Measurements from ENCODE around the gene GZF1. TPM values are rescaled to one million over a fixed set of nuclear protein-coding genes. Genes with fewer than 3 reads are reported as not detected.

The GZF1 gene
- total RNA-seq, 2 donors from 2014 or later, result 17.9 to 20.9 TPM

GRCh38 chr20:23393996-23394775, 32.2 kb downstream of the GZF1 start:
- ATAC-seq (no peak), DNase-seq (ENCODE audit: low spot score) (no peak)
- H3K4me1 Mint-ChIP-seq (ENCODE audit: low read depth in 2 of 2), result peaks cover 33% of the 10 kb centered on the region in 2 donors
- no peaks in the 10 kb centered on the region for H3K9me3 Mint-ChIP-seq
- H3K27ac Mint-ChIP-seq, result peak overlapping the region; percentile 29 to 33
- H3K36me3 Mint-ChIP-seq, result peaks cover 26% of the 10 kb centered on the region
- H3K27me3 Mint-ChIP-seq, result no peaks in the 10 kb centered on the region
- no peak overlapping the region for H3K4me3 Mint-ChIP-seq

GRCh38 chr20:23396950-23397627, 35.1 kb downstream of the GZF1 start:
- Mint-ChIP-seq H3K36me3 (peaks cover 21% of the 10 kb centered on the region), H3K4me3 (peak overlapping the region; percentile 70), H3K4me1 (ENCODE audit: low read depth in 2 of 2) (peaks cover 43 to 53% of the 10 kb centered on the region in 2 donors), H3K27me3 (no peaks in the 10 kb centered on the region), H3K27ac (peak overlapping the region; percentile 76 to 95), H3K9me3 (no peaks in the 10 kb centered on the region)
- ATAC-seq (no peak), DNase-seq (ENCODE audit: low spot score) (no peak)

- no peaks in the 10 kb centered on the region for H3K27me3 Mint-ChIP-seq
- DNase-seq (ENCODE audit: low spot score), result no peak
- H3K36me3 Mint-ChIP-seq, result peaks cover 21% of the 10 kb centered on the region
- H3K4me1 Mint-ChIP-seq (ENCODE audit: low read depth in 2 of 2), result peaks cover 44 to 56% of the 10 kb centered on the region in 2 donors
- peak; percentile 35 to 43 for ATAC-seq
- H3K27ac Mint-ChIP-seq, result peak overlapping the region; percentile 76 to 95
- H3K9me3 Mint-ChIP-seq, result no peaks in the 10 kb centered on the region
- H3K4me3 Mint-ChIP-seq, result peak overlapping the region; percentile 70
Measured at GRCh38 chr20:23397961-23398360, 36.0 kb downstream of the GZF1 start.

- peak overlapping the region; percentile 52 to 68 for H3K27ac Mint-ChIP-seq
- H3K27me3 Mint-ChIP-seq, result no peaks in the 10 kb centered on the region
- DNase-seq (ENCODE audit: low spot score), result no peak
- H3K9me3 Mint-ChIP-seq, result no peaks in the 10 kb centered on the region
- peak; percentile 94 for ATAC-seq
- H3K4me3 Mint-ChIP-seq, result peak overlapping the region; percentile 64
- peaks cover 9% of the 10 kb centered on the region for H3K36me3 Mint-ChIP-seq
- H3K4me1 Mint-ChIP-seq (ENCODE audit: low read depth in 2 of 2), result peaks cover 41 to 58% of the 10 kb centered on the region in 2 donors
Measured at GRCh38 chr20:23399568-23400241, 37.7 kb downstream of the GZF1 start.

GRCh38 chr20:23401051-23401450, 39.1 kb downstream of the GZF1 start:
- H3K27me3 Mint-ChIP-seq, result no peaks in the 10 kb centered on the region
- H3K4me3 Mint-ChIP-seq, result no peak overlapping the region
- H3K36me3 Mint-ChIP-seq, result peaks cover 8% of the 10 kb centered on the region
- peak overlapping the region in 1 of 2 donors; percentile 68 for H3K27ac Mint-ChIP-seq
- peaks cover 41 to 66% of the 10 kb centered on the region in 2 donors for H3K4me1 Mint-ChIP-seq (ENCODE audit: low read depth in 2 of 2)
- DNase-seq (ENCODE audit: low spot score) (no peak), ATAC-seq (no peak)
- no peaks in the 10 kb centered on the region for H3K9me3 Mint-ChIP-seq

GRCh38 chr20:23403751-23404150, 41.8 kb downstream of the GZF1 start:
- H3K4me3 Mint-ChIP-seq, result no peak overlapping the region
- H3K4me1 Mint-ChIP-seq (ENCODE audit: low read depth in 2 of 2), result peaks cover 46 to 71% of the 10 kb centered on the region in 2 donors
- no peaks in the 10 kb centered on the region for H3K27me3 Mint-ChIP-seq
- DNase-seq (ENCODE audit: low spot score), result no peak
- H3K27ac Mint-ChIP-seq, result no peak overlapping the region
- H3K36me3 Mint-ChIP-seq, result peaks cover 8% of the 10 kb centered on the region
- no peak for ATAC-seq
- no peaks in the 10 kb centered on the region for H3K9me3 Mint-ChIP-seq

GRCh38 chr20:23404196-23404595, 42.2 kb downstream of the GZF1 start:
- ATAC-seq (no peak), DNase-seq (ENCODE audit: low spot score) (no peak)
- no peaks in the 10 kb centered on the region for H3K27me3 Mint-ChIP-seq
- peaks cover 8% of the 10 kb centered on the region for H3K36me3 Mint-ChIP-seq
- H3K27ac Mint-ChIP-seq, result no peak overlapping the region
- no peak overlapping the region for H3K4me3 Mint-ChIP-seq
- H3K4me1 Mint-ChIP-seq (ENCODE audit: low read depth in 2 of 2), result peaks cover 42 to 67% of the 10 kb centered on the region in 2 donors
- H3K9me3 Mint-ChIP-seq, result no peaks in the 10 kb centered on the region

- Mint-ChIP-seq H3K36me3 (peaks cover 8% of the 10 kb centered on the region), H3K4me3 (no peak overlapping the region), H3K27ac (no peak overlapping the region), H3K27me3 (no peaks in the 10 kb centered on the region), H3K4me1 (ENCODE audit: low read depth in 2 of 2) (peaks cover 39 to 74% of the 10 kb centered on the region in 2 donors), H3K9me3 (no peaks in the 10 kb centered on the region)
- DNase-seq (ENCODE audit: low spot score) (no peak), ATAC-seq (no peak)
Measured at GRCh38 chr20:23406880-23407279, 44.9 kb downstream of the GZF1 start.

- Mint-ChIP-seq H3K4me3 (peak overlapping the region; percentile 22), H3K9me3 (no peaks in the 10 kb centered on the region)
Measured at GRCh38 chr20:23407781-23408464, 45.9 kb downstream of the GZF1 start.

GRCh38 chr20:23408957-23409356, 47.0 kb downstream of the GZF1 start:
- DNase-seq (ENCODE audit: low spot score) (no peak), ATAC-seq (no peak)
- Mint-ChIP-seq H3K27me3 (no peaks in the 10 kb centered on the region), H3K27ac (peak overlapping the region; percentile 61 to 88), H3K4me3 (no peak overlapping the region), H3K36me3 (peaks cover 8% of the 10 kb centered on the region), H3K4me1 (ENCODE audit: low read depth in 2 of 2) (peaks cover 37 to 77% of the 10 kb centered on the region in 2 donors), H3K9me3 (no peaks in the 10 kb centered on the region)

More at GRCh38 chr20:23407781-23408464, 45.9 kb downstream of the GZF1 start:
- ATAC-seq, result peak; percentile 66 to 72
- Mint-ChIP-seq H3K4me1 (ENCODE audit: low read depth in 2 of 2) (peaks cover 38 to 77% of the 10 kb centered on the region in 2 donors), H3K27ac (peak overlapping the region; percentile 61 to 88), H3K27me3 (no peaks in the 10 kb centered on the region), H3K36me3 (peaks cover 8% of the 10 kb centered on the region)
- DNase-seq (ENCODE audit: low spot score), result no peak

GRCh38 chr20:23409800-23410199, 47.8 kb downstream of the GZF1 start:
- no peak for DNase-seq (ENCODE audit: low spot score)
- H3K27me3 Mint-ChIP-seq, result no peaks in the 10 kb centered on the region
- no peak for ATAC-seq
- no peak overlapping the region for H3K4me3 Mint-ChIP-seq
- peaks cover 3% of the 10 kb centered on the region for H3K36me3 Mint-ChIP-seq
- peaks cover 31 to 68% of the 10 kb centered on the region in 2 donors for H3K4me1 Mint-ChIP-seq (ENCODE audit: low read depth in 2 of 2)
- no peaks in the 10 kb centered on the region for H3K9me3 Mint-ChIP-seq
- H3K27ac Mint-ChIP-seq, result no peak overlapping the region

- no peaks in the 10 kb centered on the region for H3K9me3 Mint-ChIP-seq
- no peaks in the 10 kb centered on the region for H3K36me3 Mint-ChIP-seq
- H3K27ac Mint-ChIP-seq, result peak overlapping the region in 1 of 2 donors; percentile 3
- ATAC-seq (no peak), DNase-seq (ENCODE audit: low spot score) (no peak)
- peaks cover 35 to 65% of the 10 kb centered on the region in 2 donors for H3K4me1 Mint-ChIP-seq (ENCODE audit: low read depth in 2 of 2)
- no peak overlapping the region for H3K4me3 Mint-ChIP-seq
- no peaks in the 10 kb centered on the region for H3K27me3 Mint-ChIP-seq
Measured at GRCh38 chr20:23410916-23411695, 49.1 kb downstream of the GZF1 start.

- H3K9me3 Mint-ChIP-seq, result no peaks in the 10 kb centered on the region
- peaks cover 33 to 62% of the 10 kb centered on the region in 2 donors for H3K4me1 Mint-ChIP-seq (ENCODE audit: low read depth in 2 of 2)
- no peaks in the 10 kb centered on the region for H3K27me3 Mint-ChIP-seq
- no peak overlapping the region for H3K27ac Mint-ChIP-seq
- ATAC-seq, result no peak
- no peaks in the 10 kb centered on the region for H3K36me3 Mint-ChIP-seq
- no peak overlapping the region for H3K4me3 Mint-ChIP-seq
- DNase-seq (ENCODE audit: low spot score), result no peak
Measured at GRCh38 chr20:23412026-23412425, 50.0 kb downstream of the GZF1 start.

Data from natural killer cell treated with Interleukin-12 subunit alpha and Interleukin-12 subunit beta and Interleukin-15 and Interleukin-18, amount 100 ng/mL, for 72 hours (primary cell).